ENCODE measurements around the gene APBB2. TPM values are rescaled to one million over a fixed set of nuclear protein-coding genes. Genes with fewer than 3 reads are reported as not detected.

Gene APBB2
- total RNA-seq, 2 donors from 2014 or later: 134 to 137 TPM

GRCh38 chr4:41169256-41169800 lies 45.0 kb downstream of the APBB2 start:
- Histone ChIP-seq H3K9me3 (no peaks in the 10 kb centered on the region), H3K4me1 (ENCODE audit: control insufficient read depth in 1 of 2, low read depth in 2 of 2) (peaks cover 0 to 33% of the 10 kb centered on the region in 2 donors), H3K36me3 (no peaks in the 10 kb centered on the region), H3K4me3 (no peak overlapping the region), H3K27ac (no peak overlapping the region), H3K27me3 (replicated peaks; ENCODE audit: insufficient read depth) (no peaks in the 10 kb centered on the region)
- TF ChIP-seq CTCF (IDR thresholded peaks at IDR 0.05): no peak
- no peak for DNase-seq (ENCODE audit: low spot score)
- ATAC-seq (ENCODE audit: insufficient number of reproducible peaks, low FRiP score, low read depth): no peak

GRCh38 chr4:41167191-41167590 lies 47.2 kb downstream of the APBB2 start:
- Histone ChIP-seq H3K27ac (no peak overlapping the region), H3K27me3 (replicated peaks; ENCODE audit: insufficient read depth) (no peaks in the 10 kb centered on the region), H3K4me1 (ENCODE audit: control insufficient read depth in 1 of 2, low read depth in 2 of 2) (peaks cover 0 to 27% of the 10 kb centered on the region in 2 donors), H3K4me3 (no peak overlapping the region), H3K36me3 (no peaks in the 10 kb centered on the region), H3K9me3 (no peaks in the 10 kb centered on the region)
- no peak for ATAC-seq (ENCODE audit: insufficient number of reproducible peaks, low FRiP score, low read depth)
- no peak for TF ChIP-seq CTCF (IDR thresholded peaks at IDR 0.05)
- no peak for DNase-seq (ENCODE audit: low spot score)

GRCh38 chr4:41164405-41164804 lies 49.9 kb downstream of the APBB2 start:
- Histone ChIP-seq H3K4me3 (no peak overlapping the region), H3K9me3 (no peaks in the 10 kb centered on the region), H3K4me1 (ENCODE audit: control insufficient read depth in 1 of 2, low read depth in 2 of 2) (peaks cover 3 to 27% of the 10 kb centered on the region in 2 donors), H3K27me3 (replicated peaks; ENCODE audit: insufficient read depth) (no peaks in the 10 kb centered on the region), H3K27ac (no peak overlapping the region), H3K36me3 (no peaks in the 10 kb centered on the region)
- DNase-seq (ENCODE audit: low spot score) (no peak), ATAC-seq (ENCODE audit: insufficient number of reproducible peaks, low FRiP score, low read depth) (no peak)
- TF ChIP-seq CTCF (IDR thresholded peaks at IDR 0.05): no peak

- no peak overlapping the region for H3K27ac ChIP-seq
- H3K36me3 ChIP-seq: no peaks in the 10 kb centered on the region
- no peaks in the 10 kb centered on the region for H3K9me3 ChIP-seq
- H3K4me1 ChIP-seq (ENCODE audit: control insufficient read depth in 1 of 2, low read depth in 2 of 2): peaks cover 3 to 48% of the 10 kb centered on the region in 2 donors
- no peaks in the 10 kb centered on the region for H3K27me3 ChIP-seq (replicated peaks; ENCODE audit: insufficient read depth)
- H3K4me3 ChIP-seq: no peak overlapping the region
- ATAC-seq (ENCODE audit: insufficient number of reproducible peaks, low FRiP score, low read depth): no peak
- TF ChIP-seq CTCF (IDR thresholded peaks at IDR 0.05): no peak
- no peak for DNase-seq (ENCODE audit: low spot score)
Measured at GRCh38 chr4:41161355-41161754, 53.0 kb downstream of the APBB2 start.

GRCh38 chr4:41160856-41161255 lies 53.5 kb downstream of the APBB2 start:
- DNase-seq (ENCODE audit: low spot score) (no peak), ATAC-seq (ENCODE audit: insufficient number of reproducible peaks, low FRiP score, low read depth) (no peak)
- Histone ChIP-seq H3K4me1 (ENCODE audit: control insufficient read depth in 1 of 2, low read depth in 2 of 2) (peaks cover 7 to 53% of the 10 kb centered on the region in 2 donors), H3K27ac (no peak overlapping the region), H3K9me3 (no peaks in the 10 kb centered on the region), H3K4me3 (no peak overlapping the region), H3K27me3 (replicated peaks; ENCODE audit: insufficient read depth) (no peaks in the 10 kb centered on the region), H3K36me3 (no peaks in the 10 kb centered on the region)
- TF ChIP-seq CTCF (IDR thresholded peaks at IDR 0.05): no peak
